ENCODE measurements around the gene RGL2.
A peak's percentile ranks its signal among the peaks of the same experiment; 100 is the strongest.

RGL2 gene

GRCh38 chr6:33280539-33280938 is 18.2 kb downstream of the RGL2 start:
- H3K4me3 ChIP-seq (ENCODE audit: low read depth, low read length) = no peak overlapping the region
- no peak for DNase-seq
- no peak for TF ChIP-seq CTCF (IDR thresholded peaks at IDR 0.05; ENCODE audit: low read depth, low read length)
- H3K27me3 ChIP-seq = no peaks in the 10 kb centered on the region
- no peaks in the 10 kb centered on the region for H3K9me3 ChIP-seq
- H3K36me3 ChIP-seq = peaks cover 59% of the 10 kb centered on the region
- no peaks in the 10 kb centered on the region for H3K4me1 ChIP-seq

- peak; percentile 94 for TF ChIP-seq CTCF (IDR thresholded peaks at IDR 0.05; ENCODE audit: low read depth, low read length)
Measured at GRCh38 chr6:33279971-33280511, 18.7 kb downstream of the RGL2 start.

GRCh38 chr6:33279257-33279695 is 19.5 kb downstream of the RGL2 start:
- Histone ChIP-seq H3K4me1 (no peaks in the 10 kb centered on the region), H3K4me3 (ENCODE audit: low read depth, low read length) (no peak overlapping the region), H3K36me3 (peaks cover 68% of the 10 kb centered on the region), H3K9me3 (no peaks in the 10 kb centered on the region), H3K27me3 (no peaks in the 10 kb centered on the region)
- DNase-seq = no peak
- no peak for TF ChIP-seq CTCF (IDR thresholded peaks at IDR 0.05; ENCODE audit: low read depth, low read length)

More at GRCh38 chr6:33279971-33280511, 18.7 kb downstream of the RGL2 start:
- H3K36me3 ChIP-seq = peaks cover 61% of the 10 kb centered on the region
- no peak overlapping the region for H3K4me3 ChIP-seq (ENCODE audit: low read depth, low read length)
- H3K27me3 ChIP-seq = no peaks in the 10 kb centered on the region
- no peaks in the 10 kb centered on the region for H3K4me1 ChIP-seq
- peak; percentile 68 for DNase-seq
- no peaks in the 10 kb centered on the region for H3K9me3 ChIP-seq

GRCh38 chr6:33278810-33279209 is 19.9 kb downstream of the RGL2 start:
- no peaks in the 10 kb centered on the region for H3K9me3 ChIP-seq
- no peak for TF ChIP-seq CTCF (IDR thresholded peaks at IDR 0.05; ENCODE audit: low read depth, low read length)
- no peak for DNase-seq
- no peak overlapping the region for H3K4me3 ChIP-seq (ENCODE audit: low read depth, low read length)
- H3K27me3 ChIP-seq = no peaks in the 10 kb centered on the region
- H3K36me3 ChIP-seq = peaks cover 72% of the 10 kb centered on the region
- H3K4me1 ChIP-seq = no peaks in the 10 kb centered on the region

- Histone ChIP-seq H3K4me1 (no peaks in the 10 kb centered on the region), H3K9me3 (no peaks in the 10 kb centered on the region), H3K36me3 (peaks cover 72% of the 10 kb centered on the region), H3K4me3 (ENCODE audit: low read depth, low read length) (no peak overlapping the region), H3K27me3 (no peaks in the 10 kb centered on the region)
- DNase-seq = no peak
- TF ChIP-seq CTCF (IDR thresholded peaks at IDR 0.05; ENCODE audit: low read depth, low read length) = no peak
Measured at GRCh38 chr6:33278392-33278741, 20.4 kb downstream of the RGL2 start.

- Histone ChIP-seq H3K27me3 (no peaks in the 10 kb centered on the region), H3K4me1 (no peaks in the 10 kb centered on the region), H3K4me3 (ENCODE audit: low read depth, low read length) (peak overlapping the region; percentile 61), H3K36me3 (peaks cover 75% of the 10 kb centered on the region), H3K9me3 (no peaks in the 10 kb centered on the region)
- TF ChIP-seq CTCF (IDR thresholded peaks at IDR 0.05; ENCODE audit: low read depth, low read length) = no peak
- DNase-seq = no peak
Measured at GRCh38 chr6:33277663-33278391, 20.9 kb downstream of the RGL2 start.

All from BE2C (cell line).